Measurements from ENCODE around the gene GPR135.

DNA sequence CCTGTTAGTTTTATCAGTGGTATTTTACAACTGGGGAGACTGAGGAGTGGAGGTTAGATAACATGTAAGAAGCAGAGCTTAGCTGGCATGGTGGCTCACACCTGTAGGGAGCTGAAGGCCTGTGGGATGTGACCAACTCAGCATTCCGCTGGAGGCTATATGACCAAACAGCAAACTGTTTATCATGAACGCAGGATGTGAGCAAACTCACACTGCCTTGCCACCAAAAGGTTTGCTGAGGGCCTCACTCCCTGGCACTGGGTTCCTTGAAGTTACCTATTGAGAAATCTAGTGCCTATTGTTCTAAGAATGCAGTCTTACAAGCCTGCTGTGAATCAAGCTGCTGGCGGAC lies 42.5 kb upstream of the GPR135 start:
- TF ChIP-seq, protein P1, sequence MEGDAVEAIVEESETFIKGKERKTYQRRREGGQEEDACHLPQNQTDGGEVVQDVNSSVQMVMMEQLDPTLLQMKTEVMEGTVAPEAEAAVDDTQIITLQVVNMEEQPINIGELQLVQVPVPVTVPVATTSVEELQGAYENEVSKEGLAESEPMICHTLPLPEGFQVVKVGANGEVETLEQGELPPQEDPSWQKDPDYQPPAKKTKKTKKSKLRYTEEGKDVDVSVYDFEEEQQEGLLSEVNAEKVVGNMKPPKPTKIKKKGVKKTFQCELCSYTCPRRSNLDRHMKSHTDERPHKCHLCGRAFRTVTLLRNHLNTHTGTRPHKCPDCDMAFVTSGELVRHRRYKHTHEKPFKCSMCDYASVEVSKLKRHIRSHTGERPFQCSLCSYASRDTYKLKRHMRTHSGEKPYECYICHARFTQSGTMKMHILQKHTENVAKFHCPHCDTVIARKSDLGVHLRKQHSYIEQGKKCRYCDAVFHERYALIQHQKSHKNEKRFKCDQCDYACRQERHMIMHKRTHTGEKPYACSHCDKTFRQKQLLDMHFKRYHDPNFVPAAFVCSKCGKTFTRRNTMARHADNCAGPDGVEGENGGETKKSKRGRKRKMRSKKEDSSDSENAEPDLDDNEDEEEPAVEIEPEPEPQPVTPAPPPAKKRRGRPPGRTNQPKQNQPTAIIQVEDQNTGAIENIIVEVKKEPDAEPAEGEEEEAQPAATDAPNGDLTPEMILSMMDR (IDR thresholded peaks at IDR 0.05) = no peak
- TF ChIP-seq NR3C1 (IDR thresholded peaks at IDR 0.05) = no peak
- TF ChIP-seq SMC3 (IDR thresholded peaks at IDR 0.05) = no peak
- TF ChIP-seq HOXA7 (CRISPR knock-in tag; IDR thresholded peaks at IDR 0.05) = no peak
- no peak for TF ChIP-seq TFCP2L1 (CRISPR knock-in tag; IDR thresholded peaks at IDR 0.05)
- TF ChIP-seq, protein P2, sequence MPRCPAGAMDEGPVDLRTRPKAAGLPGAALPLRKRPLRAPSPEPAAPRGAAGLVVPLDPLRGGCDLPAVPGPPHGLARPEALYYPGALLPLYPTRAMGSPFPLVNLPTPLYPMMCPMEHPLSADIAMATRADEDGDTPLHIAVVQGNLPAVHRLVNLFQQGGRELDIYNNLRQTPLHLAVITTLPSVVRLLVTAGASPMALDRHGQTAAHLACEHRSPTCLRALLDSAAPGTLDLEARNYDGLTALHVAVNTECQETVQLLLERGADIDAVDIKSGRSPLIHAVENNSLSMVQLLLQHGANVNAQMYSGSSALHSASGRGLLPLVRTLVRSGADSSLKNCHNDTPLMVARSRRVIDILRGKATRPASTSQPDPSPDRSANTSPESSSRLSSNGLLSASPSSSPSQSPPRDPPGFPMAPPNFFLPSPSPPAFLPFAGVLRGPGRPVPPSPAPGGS (IDR thresholded peaks at IDR 0.05) = no peak
- no peak for TF ChIP-seq POLR2AphosphoS2 (conservative IDR thresholded peaks at IDR 0.05; ENCODE audit: low read length)
- TF ChIP-seq MAZ (IDR thresholded peaks at IDR 0.05; ENCODE audit: borderline replicate concordance, low read depth, low read length) = no peak
- no peak for TF ChIP-seq CEBPB (IDR thresholded peaks at IDR 0.05)
- TF ChIP-seq CBX2 (IDR thresholded peaks at IDR 0.05; ENCODE audit: borderline replicate concordance, low read depth) = no peak
- no peak for TF ChIP-seq ZNF302 (CRISPR knock-in tag; IDR thresholded peaks at IDR 0.05)
- TF ChIP-seq, protein P3, sequence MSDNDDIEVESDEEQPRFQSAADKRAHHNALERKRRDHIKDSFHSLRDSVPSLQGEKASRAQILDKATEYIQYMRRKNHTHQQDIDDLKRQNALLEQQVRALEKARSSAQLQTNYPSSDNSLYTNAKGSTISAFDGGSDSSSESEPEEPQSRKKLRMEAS (IDR thresholded peaks at IDR 0.05) = no peak
- TF ChIP-seq PHF8 (IDR thresholded peaks at IDR 0.05; ENCODE audit: borderline replicate concordance, low read depth) = no peak

All from A549 (cell line).